Psoas muscle (tissue), 8 donors: ENCODE measurements around the gene SACM1L. TPM values are rescaled to one million over a fixed set of nuclear protein-coding genes. Genes with fewer than 3 reads are reported as not detected.

ENCODE experiments used
- ATAC-seq, 4 donors: fragments of 200-7000 bp; cut with Tn5 transposase; one replicate each; pipeline ENCODE4 v1.9.1; 2020; ENCODE audit warnings: moderate library complexity in 3 of 4, mild to moderate bottlenecking in 2 of 4
- DNase-seq, 2 donors: peaks; one replicate each; pipeline ENCODE4 v3.0.0-alpha.2; 2020
- H3K27ac ChIP-seq: fragments of 200-600 bp; one replicate; pipeline ENCODE4 v1.8.0; 2022
- H3K27me3 ChIP-seq, 3 donors: fragments of 200-600 bp in 1 of 3; one replicate each; pipeline versions ENCODE4 v1.6.1 to v1.8.0; 2013 to 2022; ENCODE audit warnings: low read length in 2 of 3, mild to moderate bottlenecking in 2 of 3, moderate library complexity in 1 of 3; ENCODE audit not compliant: insufficient read depth in 3 of 3
- H3K36me3 ChIP-seq, 2 donors: fragments of 200-600 bp in 1 of 2; one replicate each; pipeline versions ENCODE4 v1.6.1 to v1.8.0; 2013 to 2022; ENCODE audit warnings: low read depth in 1 of 2, mild to moderate bottlenecking in 1 of 2, moderate library complexity in 1 of 2; ENCODE audit not compliant: insufficient read depth in 1 of 2
- H3K4me1 ChIP-seq: fragments of 200-600 bp; one replicate; pipeline ENCODE4 v1.8.0; 2022
- H3K4me3 ChIP-seq: fragments of 200-600 bp; one replicate; pipeline ENCODE4 v1.8.0; 2022; ENCODE audit warnings: mild to moderate bottlenecking
- H3K9me3 ChIP-seq: fragments of 200-600 bp; one replicate; pipeline ENCODE4 v1.8.0; 2022
- CTCF ChIP-seq: fragments of 200-600 bp; IDR thresholded peaks from one replicate; pipeline ENCODE4 v1.8.0; 2022; ENCODE audit warnings: antibody characterized with exemption
- WGBS, 3 donors: extraction: QIAGEN DNeasy Blood & Tissue Kit; methylation state at CpG; one replicate each; pipeline versions ENCODE4 v1.1.6 to v1.1.7; 2013; 5-methylcytosine and 5-hydroxymethylcytosine counted together
- intact Hi-C, 2 donors: fragments of 100-400 bp; cut with DNase I; formaldehyde crosslinking; loops; one replicate each; pipeline versions ENCODE4 v1.11.0 to v1.14.2; 2022
- polyA plus RNA-seq, 3 donors: library from polyadenylated mRNA; stranded (reverse); fragments of 200-250 nt; gene quantifications; one replicate each; pipeline ENCODE4 v1.2.3, GENCODE V29; 2013
- total RNA-seq, 4 donors: library from RNA; stranded (reverse); fragmentation: NEBNext Ultra II Directional in 2 of 4; extraction: Animal tissue kit (Norgen Biotek cat#: 25700) in 2 of 4; gene quantifications; one replicate each; pipeline versions ENCODE4 v1.2.1 to v1.2.4, GENCODE V29; 2021 to 2023
- donor health status: healthy with polysubstance abuse.
- donor health status: DM: no; HTN: no; CAD: no; lungs with moderate emphysema.
- donor health status: Bipolar disorder and iron deficiency.
- donor health status: healthy.
- donor health status: DM: yes; HTN: yes; CAD: no.
- donor health status: DM: no; HTN: no; CAD: no.
- donor health status: DM: no; HTN: no; CAD: no.
- donor health status: DM: yes; HTN: yes; CAD: no.

Gene SACM1L
- total and polyA plus RNA-seq, 7 donors, result 7.5 to 18.1 (median 13.8) TPM

GRCh38 chr3:45771166-45771775, 82.1 kb downstream of the SACM1L start:
- no peaks in the 10 kb centered on the region for H3K36me3 ChIP-seq
- no peak overlapping the region for H3K27ac ChIP-seq
- DNase-seq (no peak), ATAC-seq (no peak)
- peaks cover 4% of the 10 kb centered on the region for H3K9me3 ChIP-seq
- WGBS, 3 donors, result 85 to 90% (median 89%) methylated on average over 9 of the region's 9 CpGs
- H3K27me3 ChIP-seq, result no peaks in the 10 kb centered on the region
- intact Hi-C loops, result no loop called here
- H3K4me1 ChIP-seq, result no peaks in the 10 kb centered on the region
- no peak overlapping the region for H3K4me3 ChIP-seq
- TF ChIP-seq CTCF, result no peak

GRCh38 chr3:45771831-45772230, 82.6 kb downstream of the SACM1L start:
- 92 to 99% (median 92%) methylated on average over 5 of the region's 5 CpGs for WGBS, 3 donors
- no peak for TF ChIP-seq CTCF
- Histone ChIP-seq H3K4me1 (no peaks in the 10 kb centered on the region), H3K4me3 (no peak overlapping the region), H3K36me3 (no peaks in the 10 kb centered on the region), H3K27me3 (no peaks in the 10 kb centered on the region), H3K9me3 (peaks cover 4% of the 10 kb centered on the region), H3K27ac (no peak overlapping the region)
- intact Hi-C loops, result no loop called here
- ATAC-seq (no peak), DNase-seq (no peak)

GRCh38 chr3:45772341-45773035, 83.3 kb downstream of the SACM1L start:
- Histone ChIP-seq H3K4me3 (no peak overlapping the region), H3K4me1 (no peaks in the 10 kb centered on the region), H3K9me3 (no peaks in the 10 kb centered on the region), H3K27me3 (no peaks in the 10 kb centered on the region), H3K36me3 (no peaks in the 10 kb centered on the region), H3K27ac (no peak overlapping the region)
- 76 to 83% (median 79%) methylated on average over 15 to 16 of the region's 16 CpGs for WGBS, 3 donors
- intact Hi-C loops, result no loop called here
- no peak for TF ChIP-seq CTCF
- DNase-seq, result no peak
- no peak for ATAC-seq

GRCh38 chr3:45773072-45773471, 83.9 kb downstream of the SACM1L start:
- H3K4me3 ChIP-seq, result no peak overlapping the region
- no peaks in the 10 kb centered on the region for H3K9me3 ChIP-seq
- TF ChIP-seq CTCF, result no peak
- no peaks in the 10 kb centered on the region for H3K36me3 ChIP-seq
- no peak for ATAC-seq
- no peak overlapping the region for H3K27ac ChIP-seq
- no peak for DNase-seq
- intact Hi-C loops, result no loop called here
- H3K27me3 ChIP-seq, result no peaks in the 10 kb centered on the region
- WGBS, 3 donors, result 72 to 84% (median 80%) methylated on average over 5 of the region's 5 CpGs
- H3K4me1 ChIP-seq, result no peaks in the 10 kb centered on the region
